Psoas muscle (tissue), 8 donors: ENCODE measurements around the gene RAD21L1. TPM values are rescaled to one million over a fixed set of nuclear protein-coding genes. Genes with fewer than 3 reads are reported as not detected.

Source experiments
- ATAC-seq, 4 donors: fragments of 200-7000 bp; cut with Tn5 transposase; one replicate each; pipeline ENCODE4 v1.9.1; 2020; ENCODE audit warnings: moderate library complexity in 3 of 4, mild to moderate bottlenecking in 2 of 4
- DNase-seq, 2 donors: peaks; one replicate each; pipeline ENCODE4 v3.0.0-alpha.2; 2020
- H3K27ac ChIP-seq: fragments of 200-600 bp; one replicate; pipeline ENCODE4 v1.8.0; 2022
- H3K27me3 ChIP-seq, 3 donors: fragments of 200-600 bp in 1 of 3; one replicate each; pipeline versions ENCODE4 v1.6.1 to v1.8.0; 2013 to 2022; ENCODE audit warnings: low read length in 2 of 3, mild to moderate bottlenecking in 2 of 3, moderate library complexity in 1 of 3; ENCODE audit not compliant: insufficient read depth in 3 of 3
- H3K36me3 ChIP-seq, 2 donors: fragments of 200-600 bp in 1 of 2; one replicate each; pipeline versions ENCODE4 v1.6.1 to v1.8.0; 2013 to 2022; ENCODE audit warnings: low read depth in 1 of 2, mild to moderate bottlenecking in 1 of 2, moderate library complexity in 1 of 2; ENCODE audit not compliant: insufficient read depth in 1 of 2
- H3K4me1 ChIP-seq: fragments of 200-600 bp; one replicate; pipeline ENCODE4 v1.8.0; 2022
- H3K4me3 ChIP-seq: fragments of 200-600 bp; one replicate; pipeline ENCODE4 v1.8.0; 2022; ENCODE audit warnings: mild to moderate bottlenecking
- H3K9me3 ChIP-seq: fragments of 200-600 bp; one replicate; pipeline ENCODE4 v1.8.0; 2022
- WGBS, 3 donors: extraction: QIAGEN DNeasy Blood & Tissue Kit; methylation state at CpG; one replicate each; pipeline versions ENCODE4 v1.1.6 to v1.1.7; 2013; 5-methylcytosine and 5-hydroxymethylcytosine counted together
- intact Hi-C, 2 donors: fragments of 100-400 bp; cut with DNase I; formaldehyde crosslinking; loops; one replicate each; pipeline versions ENCODE4 v1.11.0 to v1.14.2; 2022
- polyA plus RNA-seq, 3 donors: library from polyadenylated mRNA; stranded (reverse); fragments of 200-250 nt; gene quantifications; one replicate each; pipeline ENCODE4 v1.2.3, GENCODE V29; 2013
- total RNA-seq, 4 donors: library from RNA; stranded (reverse); fragmentation: NEBNext Ultra II Directional in 2 of 4; extraction: Animal tissue kit (Norgen Biotek cat#: 25700) in 2 of 4; gene quantifications; one replicate each; pipeline versions ENCODE4 v1.2.1 to v1.2.4, GENCODE V29; 2021 to 2023
- TF ChIP-seq, protein P1 (sequence below): fragments of 200-600 bp; IDR thresholded peaks from one replicate; pipeline ENCODE4 v1.8.0; 2022; ENCODE audit warnings: antibody characterized with exemption
- donor health status: healthy with polysubstance abuse.
- donor health status: DM: no; HTN: no; CAD: no; lungs with moderate emphysema.
- donor health status: Bipolar disorder and iron deficiency.
- donor health status: healthy.
- donor health status: DM: yes; HTN: yes; CAD: no.
- donor health status: DM: no; HTN: no; CAD: no.
- donor health status: DM: no; HTN: no; CAD: no.
- donor health status: DM: yes; HTN: yes; CAD: no.

Gene RAD21L1
- total and polyA plus RNA-seq, 7 donors, result not detected

- ATAC-seq, result no peak
Observed at GRCh38 chr20:1207293-1207878, 18.5 kb upstream of the RAD21L1 start.

DNA sequence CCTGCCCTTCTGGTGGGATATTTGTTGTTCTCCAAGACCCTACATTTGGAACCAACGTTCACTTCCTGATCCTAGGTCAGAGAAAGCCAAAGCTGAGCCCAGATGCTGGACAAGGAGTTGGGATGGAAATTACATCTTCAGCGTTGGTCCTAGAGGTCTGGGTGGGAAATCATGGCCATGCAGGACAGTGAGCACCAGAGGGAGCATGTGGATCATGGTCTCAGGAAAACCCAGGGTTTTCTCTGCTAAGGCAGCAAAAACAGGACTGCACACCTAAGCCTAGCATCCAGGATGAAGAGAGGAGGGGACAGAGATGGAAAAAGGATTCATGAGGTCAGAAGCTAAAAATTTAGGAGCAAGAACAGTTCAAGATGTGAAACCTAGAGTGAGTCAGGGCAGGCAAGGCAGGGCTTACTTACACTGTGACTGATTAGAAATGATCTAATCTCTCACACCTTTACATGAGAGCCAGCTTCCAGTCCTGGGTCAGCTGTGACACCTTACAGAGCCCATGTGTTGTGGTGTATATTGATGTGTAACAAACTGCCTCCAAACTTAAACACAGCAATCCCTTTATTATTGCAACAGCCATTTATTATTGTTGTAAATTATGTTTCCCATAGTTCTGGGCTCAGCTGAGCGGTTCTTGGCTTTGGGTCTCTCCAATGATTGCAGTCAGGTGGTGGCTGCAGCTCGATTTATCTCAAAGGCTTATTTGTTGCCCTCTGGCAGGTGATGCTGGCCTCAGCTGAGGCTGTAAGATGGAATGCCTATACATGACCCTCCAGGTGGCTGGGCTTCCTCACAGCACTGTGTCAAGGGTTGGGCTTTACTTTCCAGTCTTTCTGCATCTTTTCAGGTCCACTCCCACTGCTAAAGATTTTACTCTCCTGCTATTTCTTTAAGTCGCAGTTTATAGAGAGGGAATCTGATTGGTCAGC is 16.1 kb upstream of the RAD21L1 start:
- Histone ChIP-seq H3K4me1 (no peaks in the 10 kb centered on the region), H3K27ac (no peak overlapping the region), H3K4me3 (no peak overlapping the region), H3K9me3 (no peaks in the 10 kb centered on the region), H3K36me3 (no peaks in the 10 kb centered on the region), H3K27me3 (peaks cover 0 to 5% (median 0%) of the 10 kb centered on the region in 3 donors)
- 53 to 58% (median 54%) methylated on average over 5 of the region's 5 CpGs for WGBS, 3 donors
- DNase-seq (no peak), ATAC-seq (no peak)
- intact Hi-C loops, result loop anchor here (5.0 to 10.0 kb wide), 3 partner anchors 87 to 255 kb away; no protein-coding TSS in a partner anchor
- TF ChIP-seq, protein P1, sequence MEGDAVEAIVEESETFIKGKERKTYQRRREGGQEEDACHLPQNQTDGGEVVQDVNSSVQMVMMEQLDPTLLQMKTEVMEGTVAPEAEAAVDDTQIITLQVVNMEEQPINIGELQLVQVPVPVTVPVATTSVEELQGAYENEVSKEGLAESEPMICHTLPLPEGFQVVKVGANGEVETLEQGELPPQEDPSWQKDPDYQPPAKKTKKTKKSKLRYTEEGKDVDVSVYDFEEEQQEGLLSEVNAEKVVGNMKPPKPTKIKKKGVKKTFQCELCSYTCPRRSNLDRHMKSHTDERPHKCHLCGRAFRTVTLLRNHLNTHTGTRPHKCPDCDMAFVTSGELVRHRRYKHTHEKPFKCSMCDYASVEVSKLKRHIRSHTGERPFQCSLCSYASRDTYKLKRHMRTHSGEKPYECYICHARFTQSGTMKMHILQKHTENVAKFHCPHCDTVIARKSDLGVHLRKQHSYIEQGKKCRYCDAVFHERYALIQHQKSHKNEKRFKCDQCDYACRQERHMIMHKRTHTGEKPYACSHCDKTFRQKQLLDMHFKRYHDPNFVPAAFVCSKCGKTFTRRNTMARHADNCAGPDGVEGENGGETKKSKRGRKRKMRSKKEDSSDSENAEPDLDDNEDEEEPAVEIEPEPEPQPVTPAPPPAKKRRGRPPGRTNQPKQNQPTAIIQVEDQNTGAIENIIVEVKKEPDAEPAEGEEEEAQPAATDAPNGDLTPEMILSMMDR, result no peak

More at GRCh38 chr20:1207293-1207878, 18.5 kb upstream of the RAD21L1 start:
- intact Hi-C loops, result no loop called here
- DNase-seq, result no peak
- Histone ChIP-seq H3K4me3 (no peak overlapping the region), H3K27ac (no peak overlapping the region), H3K4me1 (no peaks in the 10 kb centered on the region), H3K9me3 (no peaks in the 10 kb centered on the region), H3K27me3 (peaks cover 0 to 3% (median 0%) of the 10 kb centered on the region in 3 donors), H3K36me3 (no peaks in the 10 kb centered on the region)
- WGBS, 3 donors, result 66 to 76% (median 71%) methylated on average over 3 of the region's 3 CpGs
- TF ChIP-seq, protein P1, result no peak

GRCh38 chr20:1210501-1210900 is 15.3 kb upstream of the RAD21L1 start:
- TF ChIP-seq, protein P1, result no peak
- ATAC-seq, result no peak
- Histone ChIP-seq H3K36me3 (no peaks in the 10 kb centered on the region), H3K27me3 (peaks cover 0 to 5% (median 0%) of the 10 kb centered on the region in 3 donors), H3K4me1 (no peaks in the 10 kb centered on the region), H3K27ac (no peak overlapping the region), H3K4me3 (no peak overlapping the region), H3K9me3 (no peaks in the 10 kb centered on the region)
- intact Hi-C loops, result loop anchor here (5.0 to 10.0 kb wide), 3 partner anchors 88 to 256 kb away; no protein-coding TSS in a partner anchor
- WGBS, 3 donors, result 91 to 96% (median 92%) methylated on average over 1 of the region's 1 CpG
- DNase-seq, result no peak

DNA sequence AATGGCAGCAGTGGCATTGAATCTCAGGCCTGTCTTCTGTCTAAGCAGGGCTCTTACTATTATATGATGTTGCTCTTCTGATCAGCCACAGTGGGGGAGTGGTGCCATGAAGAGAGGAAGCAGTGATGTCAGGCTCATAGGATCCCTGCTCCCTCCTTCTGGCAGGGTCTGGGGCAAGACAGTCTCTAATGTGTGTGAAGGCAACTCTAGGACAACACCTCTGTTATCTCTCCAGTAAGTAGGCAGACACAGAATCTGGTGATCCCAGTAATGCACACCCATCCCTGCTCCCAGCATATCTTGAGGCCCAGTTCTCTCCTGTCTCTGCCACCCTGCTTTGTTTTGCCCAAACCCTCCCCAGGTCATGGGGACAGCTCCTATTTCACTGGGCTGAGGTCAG is 13.8 kb upstream of the RAD21L1 start:
- ATAC-seq (no peak), DNase-seq (no peak)
- Histone ChIP-seq H3K36me3 (no peaks in the 10 kb centered on the region), H3K27ac (no peak overlapping the region), H3K9me3 (no peaks in the 10 kb centered on the region), H3K27me3 (peaks cover 0 to 5% (median 0%) of the 10 kb centered on the region in 3 donors), H3K4me3 (no peak overlapping the region), H3K4me1 (no peaks in the 10 kb centered on the region)
- intact Hi-C loops, result loop anchor here (2.0 to 10.0 kb wide), 4 partner anchors 90 to 393 kb away; no protein-coding TSS in a partner anchor
- TF ChIP-seq, protein P1, result no peak
